HCT116 (cell line): ENCODE measurements around the gene MIEN1. TPM values are rescaled to one million over a fixed set of nuclear protein-coding genes. Genes with fewer than 3 reads are reported as not detected.

Experiments
- ATAC-seq: fragments of 200-7000 bp; cut with Tn5 transposase; 2 replicates; pipeline ENCODE4 v1.9.1; 2020; ENCODE audit warnings: mild to moderate bottlenecking, moderate library complexity
- BruUV-seq: library from RNA; stranded (reverse); fragments of 400-500 nt; replicated peaks from 2 replicates; lab custom pipeline; 2021; lab: Mats Ljungman, UMichigan
- CTCF ChIA-PET: fragments of 300-600 bp; sonication (Branson Sonifier 250); formaldehyde crosslinking; loops from one replicate; lab custom pipeline; 2021; ENCODE audit warnings: antibody characterized with exemption; lab: Charles Lee
- POLR2A ChIA-PET: fragments of 300-600, 350-600 bp; sonication (Branson Sonifier 250); formaldehyde crosslinking; loops from one replicate; lab custom pipeline; 2021; ENCODE audit warnings: antibody characterized with exemption; lab: Charles Lee
- RAD21 ChIA-PET, 2 experiments: fragments of 300-600 bp; sonication (Branson Sonifier 250); formaldehyde crosslinking; loops; one replicate each; lab custom pipeline; 2023; ENCODE audit warnings: low total read pairs in 2 of 2; ENCODE audit not compliant: uncharacterized antibody in 2 of 2, unreplicated experiment in 2 of 2, low non-redundant PET in 1 of 2; lab: Charles Lee
- DNase-seq: peaks from one replicate; pipeline ENCODE4 v3.0.0-alpha.2; 2010; ENCODE audit warnings: low read depth, low spot score
- H2AFZ ChIP-seq: fragments of 200-600 bp; shearing (Covaris generic), sonication (generic); 2 replicates; pipeline ENCODE4 v1.6.1; 2017; ENCODE audit warnings: low read depth, mixed run types, mixed read lengths, antibody characterized with exemption, low read length; ENCODE audit not compliant: poor library complexity, severe bottlenecking
- H3K27ac ChIP-seq: 2 replicates; pipeline ENCODE4 v1.5.1; 2012; ENCODE audit warnings: low read depth, low read length
- H3K27me3 ChIP-seq: fragments of 200-600 bp; sonication (generic); 2 replicates; pipeline ENCODE4 v1.6.1; 2016; ENCODE audit warnings: mixed run types, low read length, mixed read lengths; ENCODE audit not compliant: insufficient read depth
- H3K36me3 ChIP-seq, 2 experiments: fragments of 200-500 bp in 1 of 2; fragments of 200-600 bp in 1 of 2; sonication (Bioruptor generic) in 1 of 2; sonication (generic) in 1 of 2; 2 replicates each; pipeline versions ENCODE4 v1.5.1 to v1.6.1; 2014 to 2016; ENCODE audit warnings: low read length in 2 of 2, inconsistent platforms in 1 of 2, mixed read lengths in 1 of 2, mixed run types in 1 of 2; ENCODE audit not compliant: insufficient read depth in 2 of 2, control insufficient read depth in 1 of 2
- H3K4me1 ChIP-seq, 2 experiments: fragments of 200-600 bp in 1 of 2; sonication (generic) in 1 of 2; 2 replicates each; pipeline versions ENCODE4 v1.5.1 to v1.6.1; 2012 to 2017; ENCODE audit warnings: low read length in 2 of 2, inconsistent platforms in 1 of 2, mild to moderate bottlenecking in 1 of 2, mixed read lengths in 1 of 2, mixed run types in 1 of 2, moderate library complexity in 1 of 2; ENCODE audit not compliant: insufficient read depth in 2 of 2, control insufficient read depth in 1 of 2
- H3K4me2 ChIP-seq: fragments of 200-600 bp; sonication (generic); 2 replicates; pipeline ENCODE4 v1.6.1; 2017; ENCODE audit warnings: mixed run types, low read length, mixed read lengths
- H3K4me3 ChIP-seq, 2 experiments: fragments of 200-600 bp in 1 of 2; sonication (generic) in 1 of 2; replicated peaks in 1 of 2; 2 replicates each; pipeline ENCODE4 v1.5.1; 2011 to 2016; ENCODE audit warnings: low read length in 2 of 2, control low read depth in 1 of 2, low read depth in 1 of 2, mild to moderate bottlenecking in 1 of 2, mixed read lengths in 1 of 2, mixed run types in 1 of 2
- H3K79me2 ChIP-seq: fragments of 200-600 bp; sonication (generic); 2 replicates; pipeline ENCODE4 v1.6.1; 2017; ENCODE audit warnings: mild to moderate bottlenecking, mixed run types, low read length, moderate library complexity, mixed read lengths; ENCODE audit not compliant: insufficient read depth
- H3K9ac ChIP-seq: fragments of 200-600 bp; sonication (generic); 2 replicates; pipeline ENCODE4 v1.6.1; 2016; ENCODE audit warnings: low read length, mixed read lengths
- H3K9me2 ChIP-seq: fragments of 200-600 bp; sonication (generic), shearing (Covaris generic); 2 replicates; pipeline ENCODE4 v1.6.1; 2017; ENCODE audit warnings: mixed run types, mild to moderate bottlenecking, moderate library complexity; ENCODE audit not compliant: insufficient read depth
- H3K9me3 ChIP-seq, 2 experiments: fragments of 200-500 bp in 1 of 2; fragments of 200-600 bp in 1 of 2; sonication (Bioruptor generic) in 1 of 2; sonication (generic) in 1 of 2; 2 replicates each; pipeline ENCODE4 v1.6.1; 2014 to 2017; ENCODE audit warnings: low read length in 2 of 2, mixed read lengths in 2 of 2, inconsistent platforms in 1 of 2, low read depth in 1 of 2, mild to moderate bottlenecking in 1 of 2, mixed run types in 1 of 2, moderate library complexity in 1 of 2; ENCODE audit not compliant: control insufficient read depth in 1 of 2, insufficient read depth in 1 of 2
- H4K20me1 ChIP-seq: fragments of 200-600 bp; sonication (generic), shearing (Covaris generic); 2 replicates; pipeline ENCODE4 v1.6.1; 2017; ENCODE audit warnings: mixed run types, mild to moderate bottlenecking, moderate library complexity; ENCODE audit not compliant: insufficient read depth
- ATF3 ChIP-seq: IDR thresholded peaks from 2 replicates; pipeline ENCODE4 v1.6.1; 2012
- CBX3 ChIP-seq: IDR thresholded peaks from 2 replicates; pipeline ENCODE4 v1.6.1; 2012; ENCODE audit warnings: low read depth
- CEBPB ChIP-seq: IDR thresholded peaks from 2 replicates; pipeline ENCODE4 v1.6.1; 2012; ENCODE audit warnings: low read depth
- EGR1 ChIP-seq: IDR thresholded peaks from 2 replicates; pipeline ENCODE4 v1.6.1; 2012; ENCODE audit warnings: low read depth
- ELF1 ChIP-seq: IDR thresholded peaks from 2 replicates; pipeline ENCODE4 v1.6.1; 2012; ENCODE audit warnings: low read depth, borderline replicate concordance
- EZH2 ChIP-seq: fragments of 200-600 bp; sonication (generic); IDR thresholded peaks from 2 replicates; pipeline ENCODE4 v1.6.1; 2017; ENCODE audit warnings: antibody characterized with exemption, mixed run types
- EZH2phosphoT487 ChIP-seq: fragments of 200-600 bp; IDR thresholded peaks from 2 replicates; pipeline ENCODE4 v1.6.1; 2018; ENCODE audit warnings: antibody characterized with exemption, borderline replicate concordance
- FOSL1 ChIP-seq: IDR thresholded peaks from 2 replicates; pipeline ENCODE4 v1.6.1; 2012; ENCODE audit warnings: low read depth
- JUND ChIP-seq: IDR thresholded peaks from 2 replicates; pipeline ENCODE4 v1.6.1; 2012
- MAX ChIP-seq: IDR thresholded peaks from 2 replicates; pipeline ENCODE4 v1.6.1; 2012
- POLR2A ChIP-seq: IDR thresholded peaks from 2 replicates; pipeline ENCODE4 v1.7.0; 2011; ENCODE audit warnings: borderline replicate concordance; ENCODE audit not compliant: insufficient read depth, insufficient read length; ENCODE audit errors: extremely low read depth
- POLR2AphosphoS5 ChIP-seq: IDR thresholded peaks from 2 replicates; pipeline ENCODE4 v1.6.1; 2011; ENCODE audit warnings: mild to moderate bottlenecking, low read depth, low read length, moderate library complexity
- SP1 ChIP-seq: IDR thresholded peaks from 2 replicates; pipeline ENCODE4 v1.6.1; 2012; ENCODE audit warnings: low read depth
- SRF ChIP-seq: IDR thresholded peaks from 2 replicates; pipeline ENCODE4 v1.6.1; 2012; ENCODE audit warnings: low read depth
- TCF7L2 ChIP-seq: IDR thresholded peaks from 2 replicates; pipeline ENCODE4 v1.7.0; 2011; ENCODE audit warnings: borderline replicate concordance, inconsistent platforms; ENCODE audit not compliant: insufficient read depth, insufficient read length; ENCODE audit errors: extremely low read depth
- YY1 ChIP-seq: IDR thresholded peaks from 2 replicates; pipeline ENCODE4 v1.6.1; 2011; ENCODE audit warnings: low read length, low read depth, moderate library complexity, mild to moderate bottlenecking; ENCODE audit not compliant: insufficient replicate concordance; ENCODE audit errors: extremely low read depth
- ZFX ChIP-seq: fragments of 450-650 bp; IDR thresholded peaks from 2 replicates; pipeline ENCODE4 v1.6.1; 2017
- intact Hi-C: fragments of 100-400 bp; cut with micrococcal nuclease; formaldehyde crosslinking; loops from 2 replicates; pipeline ENCODE4 v1.10.0; 2022
- total RNA-seq: library from RNA; stranded (reverse); gene quantifications from one replicate; pipeline ENCODE4 v1.2.1, GENCODE V29; 2021; ENCODE audit not compliant: unreplicated experiment
- TF ChIP-seq, protein P1 (sequence below), 3 experiments: fragments of 200-600 bp in 1 of 3; sonication (generic) in 1 of 3; IDR thresholded peaks in 2 of 3; conservative IDR thresholded peaks in 1 of 3; 2 replicates each; pipeline ENCODE4 v1.5.1; 2012 to 2017; ENCODE audit warnings: low read depth in 2 of 3, low read length in 2 of 3, antibody characterized with exemption in 1 of 3, borderline replicate concordance in 1 of 3, control low read depth in 1 of 3, mild to moderate bottlenecking in 1 of 3, mixed read lengths in 1 of 3, mixed run types in 1 of 3, moderate library complexity in 1 of 3; ENCODE audit not compliant: insufficient read depth in 1 of 3
- TF ChIP-seq, protein P2 (sequence below): IDR thresholded peaks from 2 replicates; pipeline ENCODE4 v1.6.1; 2012; ENCODE audit warnings: low read depth

Gene MIEN1
- total RNA-seq, 1 experiment from 2014 or later = 73.9 TPM

- Histone ChIP-seq H3K9ac (no peak overlapping the region), H3K27me3 (peaks cover 9% of the 10 kb centered on the region), H3K79me2 (no peaks in the 10 kb centered on the region), H3K36me3 (no peaks in the 10 kb centered on the region), H4K20me1 (no peaks in the 10 kb centered on the region), H3K4me1 (peaks cover 12 to 28% of the 10 kb centered on the region in 2 experiments), H3K4me2 (peak overlapping the region; percentile 57), H3K9me3 (no peaks in the 10 kb centered on the region), H3K4me3 (no peak overlapping the region), H3K27ac (no peak overlapping the region), H2AFZ (peak overlapping the region; percentile 80), H3K9me2 (no peaks in the 10 kb centered on the region)
- RAD21 ChIA-PET = interaction anchor here in 1 of 2 experiments (0.6 kb wide), 1 partner anchor 694 kb away, joined by 3 read pairs; no protein-coding TSS in a partner anchor
- intact Hi-C loops = no loop called here
- POLR2A ChIA-PET = no interaction called here
- CTCF ChIA-PET = interaction anchor here (1.5 kb wide), 1 partner anchor 39 kb away, joined by 3 read pairs; the partner anchor contains the start of gene MIEN1
- ATAC-seq = peak; percentile 91
- no TSS peak for BruUV-seq
- peak; percentile 63 for DNase-seq
- no peak for TF ChIP-seq ELF1
- TF ChIP-seq SP1 = peak; percentile 68
- no peak for TF ChIP-seq ZFX
- no peak for TF ChIP-seq EZH2phosphoT487
- no peak for TF ChIP-seq TCF7L2
- 0 out of 2 replicates have a peak, but pooled peaks have one; percentile 28 for TF ChIP-seq POLR2AphosphoS5
- TF ChIP-seq MAX = peak; percentile 67
- TF ChIP-seq, protein P1, sequence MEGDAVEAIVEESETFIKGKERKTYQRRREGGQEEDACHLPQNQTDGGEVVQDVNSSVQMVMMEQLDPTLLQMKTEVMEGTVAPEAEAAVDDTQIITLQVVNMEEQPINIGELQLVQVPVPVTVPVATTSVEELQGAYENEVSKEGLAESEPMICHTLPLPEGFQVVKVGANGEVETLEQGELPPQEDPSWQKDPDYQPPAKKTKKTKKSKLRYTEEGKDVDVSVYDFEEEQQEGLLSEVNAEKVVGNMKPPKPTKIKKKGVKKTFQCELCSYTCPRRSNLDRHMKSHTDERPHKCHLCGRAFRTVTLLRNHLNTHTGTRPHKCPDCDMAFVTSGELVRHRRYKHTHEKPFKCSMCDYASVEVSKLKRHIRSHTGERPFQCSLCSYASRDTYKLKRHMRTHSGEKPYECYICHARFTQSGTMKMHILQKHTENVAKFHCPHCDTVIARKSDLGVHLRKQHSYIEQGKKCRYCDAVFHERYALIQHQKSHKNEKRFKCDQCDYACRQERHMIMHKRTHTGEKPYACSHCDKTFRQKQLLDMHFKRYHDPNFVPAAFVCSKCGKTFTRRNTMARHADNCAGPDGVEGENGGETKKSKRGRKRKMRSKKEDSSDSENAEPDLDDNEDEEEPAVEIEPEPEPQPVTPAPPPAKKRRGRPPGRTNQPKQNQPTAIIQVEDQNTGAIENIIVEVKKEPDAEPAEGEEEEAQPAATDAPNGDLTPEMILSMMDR (IDR thresholded peaks at IDR 0.05 in 2 of 3, conservative IDR thresholded peaks at IDR 0.05 in 1 of 3; ENCODE audit: borderline replicate concordance in 1 of 3, insufficient read depth in 1 of 3, low read depth in 2 of 3, low read length in 2 of 3) = no peak
- TF ChIP-seq SRF = 0 out of 2 replicates have a peak, but pooled peaks have one; percentile 33
- TF ChIP-seq, protein P2, sequence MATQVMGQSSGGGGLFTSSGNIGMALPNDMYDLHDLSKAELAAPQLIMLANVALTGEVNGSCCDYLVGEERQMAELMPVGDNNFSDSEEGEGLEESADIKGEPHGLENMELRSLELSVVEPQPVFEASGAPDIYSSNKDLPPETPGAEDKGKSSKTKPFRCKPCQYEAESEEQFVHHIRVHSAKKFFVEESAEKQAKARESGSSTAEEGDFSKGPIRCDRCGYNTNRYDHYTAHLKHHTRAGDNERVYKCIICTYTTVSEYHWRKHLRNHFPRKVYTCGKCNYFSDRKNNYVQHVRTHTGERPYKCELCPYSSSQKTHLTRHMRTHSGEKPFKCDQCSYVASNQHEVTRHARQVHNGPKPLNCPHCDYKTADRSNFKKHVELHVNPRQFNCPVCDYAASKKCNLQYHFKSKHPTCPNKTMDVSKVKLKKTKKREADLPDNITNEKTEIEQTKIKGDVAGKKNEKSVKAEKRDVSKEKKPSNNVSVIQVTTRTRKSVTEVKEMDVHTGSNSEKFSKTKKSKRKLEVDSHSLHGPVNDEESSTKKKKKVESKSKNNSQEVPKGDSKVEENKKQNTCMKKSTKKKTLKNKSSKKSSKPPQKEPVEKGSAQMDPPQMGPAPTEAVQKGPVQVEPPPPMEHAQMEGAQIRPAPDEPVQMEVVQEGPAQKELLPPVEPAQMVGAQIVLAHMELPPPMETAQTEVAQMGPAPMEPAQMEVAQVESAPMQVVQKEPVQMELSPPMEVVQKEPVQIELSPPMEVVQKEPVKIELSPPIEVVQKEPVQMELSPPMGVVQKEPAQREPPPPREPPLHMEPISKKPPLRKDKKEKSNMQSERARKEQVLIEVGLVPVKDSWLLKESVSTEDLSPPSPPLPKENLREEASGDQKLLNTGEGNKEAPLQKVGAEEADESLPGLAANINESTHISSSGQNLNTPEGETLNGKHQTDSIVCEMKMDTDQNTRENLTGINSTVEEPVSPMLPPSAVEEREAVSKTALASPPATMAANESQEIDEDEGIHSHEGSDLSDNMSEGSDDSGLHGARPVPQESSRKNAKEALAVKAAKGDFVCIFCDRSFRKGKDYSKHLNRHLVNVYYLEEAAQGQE = no peak
- peak; percentile 69 for TF ChIP-seq FOSL1
- TF ChIP-seq CBX3 = peak; percentile 51; the same call in 1 of the 2 replicates
- no peak for TF ChIP-seq EGR1
- TF ChIP-seq EZH2 = no peak
- TF ChIP-seq CEBPB = peak; percentile 75
- TF ChIP-seq ATF3 = 0 out of 2 replicates have a peak, but pooled peaks have one; percentile 37
- TF ChIP-seq POLR2A = no peak
- no peak for TF ChIP-seq YY1
- TF ChIP-seq JUND = peak; percentile 71
These were observed 39.7 kb upstream of the MIEN1 start for GRCh38 chr17:39769974-39770587.
